Mammary epithelial cell (primary cell): ENCODE data around the gene YRDC.

Experiments
- EZH2 ChIP-seq: IDR thresholded peaks from 2 replicates; pipeline ENCODE4 v1.6.1; 2012; ENCODE audit warnings: low read length, inconsistent platforms, borderline replicate concordance
- TF ChIP-seq, protein P1 (sequence below), 2 donors: IDR thresholded peaks in 1 of 2; conservative IDR thresholded peaks in 1 of 2; 2 replicates each; pipeline ENCODE4 v1.5.1; 2011 to 2012; ENCODE audit warnings: inconsistent platforms in 2 of 2, low read length in 2 of 2, mild to moderate bottlenecking in 2 of 2, control low read depth in 1 of 2, low read depth in 1 of 2; ENCODE audit not compliant: insufficient read depth in 1 of 2; ENCODE audit errors: extremely low read depth in 1 of 2

DNA sequence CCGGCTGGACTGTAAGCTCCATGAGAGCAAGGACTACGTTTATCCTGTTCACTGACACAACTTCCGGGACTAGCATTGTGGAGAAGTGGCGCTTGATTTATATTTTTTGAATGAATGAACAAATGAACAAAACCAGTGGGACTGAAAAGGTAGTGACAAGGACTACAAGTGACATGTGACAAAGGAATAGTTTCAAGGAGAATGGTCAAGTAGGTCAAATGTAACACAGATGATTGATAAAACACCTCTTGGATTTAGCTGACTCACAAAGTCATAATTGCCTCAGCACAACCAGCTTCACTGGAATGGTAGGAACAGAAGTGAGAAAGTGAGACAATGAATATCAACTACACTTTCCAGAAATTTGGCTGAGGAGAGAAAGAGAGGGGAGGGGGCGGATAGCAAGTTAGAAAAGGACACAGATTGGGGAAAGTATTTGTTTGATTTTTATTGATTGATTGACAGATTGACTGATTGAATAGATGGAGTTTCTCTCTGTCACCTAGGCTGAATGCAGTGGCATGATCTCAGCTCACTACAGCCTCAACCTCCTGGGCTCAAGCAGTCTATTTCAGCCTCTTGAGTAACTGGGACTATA, 37.1 kb upstream of the YRDC start:
- TF ChIP-seq, protein P1, sequence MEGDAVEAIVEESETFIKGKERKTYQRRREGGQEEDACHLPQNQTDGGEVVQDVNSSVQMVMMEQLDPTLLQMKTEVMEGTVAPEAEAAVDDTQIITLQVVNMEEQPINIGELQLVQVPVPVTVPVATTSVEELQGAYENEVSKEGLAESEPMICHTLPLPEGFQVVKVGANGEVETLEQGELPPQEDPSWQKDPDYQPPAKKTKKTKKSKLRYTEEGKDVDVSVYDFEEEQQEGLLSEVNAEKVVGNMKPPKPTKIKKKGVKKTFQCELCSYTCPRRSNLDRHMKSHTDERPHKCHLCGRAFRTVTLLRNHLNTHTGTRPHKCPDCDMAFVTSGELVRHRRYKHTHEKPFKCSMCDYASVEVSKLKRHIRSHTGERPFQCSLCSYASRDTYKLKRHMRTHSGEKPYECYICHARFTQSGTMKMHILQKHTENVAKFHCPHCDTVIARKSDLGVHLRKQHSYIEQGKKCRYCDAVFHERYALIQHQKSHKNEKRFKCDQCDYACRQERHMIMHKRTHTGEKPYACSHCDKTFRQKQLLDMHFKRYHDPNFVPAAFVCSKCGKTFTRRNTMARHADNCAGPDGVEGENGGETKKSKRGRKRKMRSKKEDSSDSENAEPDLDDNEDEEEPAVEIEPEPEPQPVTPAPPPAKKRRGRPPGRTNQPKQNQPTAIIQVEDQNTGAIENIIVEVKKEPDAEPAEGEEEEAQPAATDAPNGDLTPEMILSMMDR (conservative IDR thresholded peaks at IDR 0.05 in 1 of 2, IDR thresholded peaks at IDR 0.05 in 1 of 2; ENCODE audit: extremely low read depth in 1 of 2, insufficient read depth in 1 of 2, low read depth in 1 of 2, low read length in 2 of 2): no peak
- TF ChIP-seq EZH2: no peak
